Tibial nerve (tissue), 4 donors: Measurements from ENCODE around the gene SHLD1. TPM values are rescaled to one million over a fixed set of nuclear protein-coding genes. Genes with fewer than 3 reads are reported as not detected.

Source experiments
- DNase-seq, 2 donors: peaks; one replicate each; pipeline ENCODE4 v3.0.0-alpha.2; 2019; ENCODE audit warnings: low spot score in 2 of 2
- H3K27ac ChIP-seq, 4 donors: fragments of 200-600 bp; sonication (generic) in 3 of 4; one replicate each; pipeline ENCODE4 v1.5.1; 2017 to 2019; ENCODE audit warnings: mild to moderate bottlenecking in 1 of 4
- H3K27me3 ChIP-seq, 2 donors: fragments of 200-600 bp; sonication (generic) in 1 of 2; one replicate each; pipeline versions ENCODE4 v1.5.1 to v1.6.0; 2017 to 2019
- H3K36me3 ChIP-seq, 3 donors: fragments of 200-600 bp; sonication (generic); one replicate each; pipeline ENCODE4 v1.5.1; 2018 to 2019
- H3K4me1 ChIP-seq, 4 donors: fragments of 200-600 bp; sonication (generic) in 3 of 4; one replicate each; pipeline ENCODE4 v1.5.1; 2017 to 2019
- H3K4me3 ChIP-seq, 4 donors: fragments of 200-600 bp; sonication (generic) in 3 of 4; one replicate each; pipeline ENCODE4 v1.5.1; 2017 to 2019; ENCODE audit warnings: mild to moderate bottlenecking in 1 of 4, moderate library complexity in 1 of 4
- H3K9me3 ChIP-seq, 4 donors: fragments of 200-600 bp; sonication (generic) in 3 of 4; one replicate each; pipeline ENCODE4 v1.5.1; 2017 to 2019
- CTCF ChIP-seq, 5 experiments: fragments of 200-600 bp in 3 of 5; fragments of 450-650 bp in 2 of 5; sonication (generic) in 3 of 5; IDR thresholded peaks; one replicate each; pipeline ENCODE4 v1.5.1; 2016 to 2019; ENCODE audit warnings: antibody characterized with exemption in 5 of 5, mild to moderate bottlenecking in 3 of 5, moderate library complexity in 2 of 5
- EP300 ChIP-seq, 2 donors: sonication (generic); formaldehyde crosslinking; IDR thresholded peaks; one replicate each; pipeline ENCODE4 v1.6.1; 2017; ENCODE audit warnings: antibody characterized with exemption in 2 of 2, mild to moderate bottlenecking in 1 of 2
- POLR2A ChIP-seq, 2 donors: fragments of 450-650 bp; IDR thresholded peaks; one replicate each; pipeline ENCODE4 v1.6.1; 2017; ENCODE audit warnings: antibody characterized with exemption in 2 of 2, mild to moderate bottlenecking in 2 of 2, moderate library complexity in 2 of 2
- WGBS, 2 donors: methylation state at CpG; one replicate each; pipeline ENCODE4 v1.1.5; 2018; 5-methylcytosine and 5-hydroxymethylcytosine counted together
- total RNA-seq, 4 donors: library from RNA; depleted of rRNA; stranded (reverse); fragments of >200 nt; gene quantifications; one replicate each; pipeline ENCODE4 v1.1.0, GENCODE V29; 2016

The SHLD1 gene
- total RNA-seq, 4 donors from 2014 or later: 2.9 to 5.9 (median 4.0) TPM

DNA sequence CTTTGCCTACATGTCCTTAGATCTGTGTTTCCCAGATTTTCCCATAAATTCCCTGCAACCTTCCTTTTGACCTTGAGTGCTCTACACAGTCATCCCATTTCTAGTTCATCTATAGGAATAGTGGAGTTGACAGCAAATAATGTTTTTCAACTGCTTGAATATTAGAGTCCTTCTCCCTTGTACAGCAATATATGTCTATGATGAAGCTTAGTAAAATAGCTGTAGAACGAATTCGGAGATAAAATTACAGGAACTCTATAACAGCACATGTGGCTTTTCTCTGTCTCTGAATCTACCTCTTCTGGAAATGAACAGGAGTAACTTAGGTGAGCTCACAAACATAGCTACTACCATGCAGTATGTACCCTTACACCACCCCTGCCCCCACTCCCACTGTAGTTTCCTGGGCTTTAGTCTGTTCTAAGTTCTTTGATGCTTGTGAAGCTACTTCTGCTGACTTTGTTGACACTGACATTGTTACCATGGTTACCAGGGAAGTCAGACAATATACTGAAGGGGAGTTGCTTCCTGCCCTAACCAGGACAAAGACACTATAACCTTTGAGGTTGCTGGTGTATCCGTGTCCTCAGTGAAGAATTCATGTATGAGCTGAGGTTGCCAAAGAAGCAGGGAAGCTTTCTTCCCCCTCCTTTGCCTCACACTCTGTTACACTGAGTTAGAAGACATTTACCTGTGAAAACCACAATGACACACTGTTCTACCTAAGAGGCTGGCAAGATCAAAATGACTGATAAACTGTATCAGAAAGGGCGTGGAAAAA, 35.8 kb upstream of the SHLD1 start:
- Histone ChIP-seq H3K4me3 (no peak overlapping the region), H3K27me3 (no peaks in the 10 kb centered on the region), H3K4me1 (no peaks in the 10 kb centered on the region), H3K27ac (no peak overlapping the region), H3K9me3 (peaks cover 0 to 12% (median 0%) of the 10 kb centered on the region in 4 donors), H3K36me3 (no peaks in the 10 kb centered on the region)
- TF ChIP-seq EP300 (IDR thresholded peaks at IDR 0.05) (no peak), CTCF (IDR thresholded peaks at IDR 0.05) (no peak), POLR2A (IDR thresholded peaks at IDR 0.05) (no peak)
- no peak for DNase-seq
- WGBS, 2 donors: 69 to 72% methylated on average over 4 of the region's 4 CpGs

DNA sequence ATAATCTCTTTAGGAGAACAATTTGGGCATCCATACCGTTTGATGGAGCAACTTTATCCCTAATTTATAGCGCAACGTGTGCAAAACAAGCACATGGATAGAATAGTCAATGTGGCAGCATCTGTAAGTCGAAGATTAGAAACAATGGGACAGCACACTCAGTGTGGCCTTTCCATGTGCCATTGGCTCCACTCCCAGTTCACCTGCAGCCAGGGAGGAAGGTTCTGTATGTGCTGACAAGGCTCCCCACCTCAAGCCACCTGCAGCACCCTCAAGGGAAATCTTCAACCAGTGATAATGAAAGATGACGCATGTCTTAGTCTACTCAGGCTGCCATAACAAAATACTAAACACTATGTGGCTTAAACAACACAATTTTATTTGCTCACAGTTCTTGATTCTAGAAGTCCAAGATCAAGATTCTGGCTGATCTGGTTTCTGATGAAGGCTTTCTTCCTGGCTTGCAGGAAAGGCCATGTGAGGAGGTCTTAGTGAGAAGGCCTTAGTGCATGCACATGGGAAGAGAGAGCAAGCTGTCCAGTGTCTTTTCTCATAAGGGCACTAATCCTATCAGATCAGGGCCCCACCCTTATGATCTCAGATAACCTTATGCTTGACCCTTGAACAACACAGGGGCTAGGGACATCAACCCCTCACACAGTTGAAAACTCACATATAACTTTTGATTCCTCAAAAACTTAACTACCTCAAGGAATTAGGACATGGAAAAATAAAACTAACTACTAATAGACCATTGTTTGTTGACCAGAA, 34.9 kb upstream of the SHLD1 start:
- 87 to 94% methylated on average over 5 of the region's 5 CpGs for WGBS, 2 donors
- TF ChIP-seq EP300 (IDR thresholded peaks at IDR 0.05) (no peak), POLR2A (IDR thresholded peaks at IDR 0.05) (no peak), CTCF (IDR thresholded peaks at IDR 0.05) (no peak)
- DNase-seq: no peak
- no peaks in the 10 kb centered on the region for H3K36me3 ChIP-seq
- H3K4me3 ChIP-seq: no peak overlapping the region
- peaks cover 0 to 12% (median 0%) of the 10 kb centered on the region in 4 donors for H3K9me3 ChIP-seq
- no peaks in the 10 kb centered on the region for H3K4me1 ChIP-seq
- no peaks in the 10 kb centered on the region for H3K27me3 ChIP-seq
- H3K27ac ChIP-seq: no peak overlapping the region

DNA sequence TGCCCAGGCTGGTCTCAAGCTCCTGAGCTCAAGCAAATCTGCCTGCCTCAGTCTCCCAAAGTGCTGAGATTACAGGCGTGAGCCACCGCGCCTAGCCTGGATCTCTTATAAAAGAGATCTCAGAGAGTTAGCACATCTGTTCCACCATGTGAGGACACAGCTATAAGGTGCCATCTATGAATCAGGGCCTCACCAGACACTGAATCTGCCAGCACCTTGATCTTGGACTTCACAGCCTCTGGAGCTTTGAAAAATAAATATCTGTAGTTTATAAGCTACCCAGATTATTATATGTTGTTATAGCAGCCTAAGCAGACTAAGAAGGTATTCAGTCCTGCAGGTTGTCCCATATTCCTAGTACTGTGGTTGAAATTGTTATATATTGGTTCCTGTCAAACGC, 33.2 kb upstream of the SHLD1 start:
- H3K4me3 ChIP-seq: no peak overlapping the region
- H3K27ac ChIP-seq: no peak overlapping the region
- no peak for DNase-seq
- H3K36me3 ChIP-seq: no peaks in the 10 kb centered on the region
- H3K4me1 ChIP-seq: no peaks in the 10 kb centered on the region
- H3K27me3 ChIP-seq: no peaks in the 10 kb centered on the region
- WGBS, 2 donors: 91 to 97% methylated on average over 4 of the region's 4 CpGs
- TF ChIP-seq CTCF (IDR thresholded peaks at IDR 0.05) (no peak), EP300 (IDR thresholded peaks at IDR 0.05) (no peak), POLR2A (IDR thresholded peaks at IDR 0.05) (no peak)
- H3K9me3 ChIP-seq: peaks cover 0 to 12% (median 0%) of the 10 kb centered on the region in 4 donors

DNA sequence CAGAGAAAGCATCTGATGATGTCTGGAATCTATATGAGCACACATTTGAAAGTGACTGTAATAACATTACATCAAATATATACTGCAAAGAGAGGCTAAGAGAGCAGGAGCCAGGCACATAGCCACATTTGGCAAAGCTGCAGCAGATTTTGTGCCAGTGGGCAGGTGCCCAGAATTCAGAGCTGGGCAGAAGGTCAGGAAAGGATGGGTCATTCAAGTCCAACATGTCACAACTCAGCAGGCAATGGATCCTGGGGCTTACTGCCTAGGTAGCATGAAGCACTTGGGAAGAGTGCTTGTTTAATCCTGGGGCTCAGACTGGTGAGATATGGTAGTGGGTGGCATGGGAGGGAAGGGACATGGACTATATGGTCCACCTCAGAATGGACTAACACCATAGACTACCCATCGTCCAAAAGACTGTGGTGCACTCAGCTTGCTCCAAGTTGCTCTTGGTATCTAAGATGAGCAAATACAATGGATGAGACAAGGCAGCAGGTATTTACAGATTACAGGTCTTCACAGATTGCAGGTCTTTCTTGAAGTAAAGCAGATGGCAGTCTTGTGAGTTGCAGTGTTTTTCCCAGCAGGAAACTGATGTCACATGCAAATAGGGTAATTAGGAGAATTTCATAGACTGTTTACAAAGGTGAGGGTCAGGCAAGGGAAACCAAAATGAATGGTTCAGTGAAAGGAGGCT, 31.2 kb upstream of the SHLD1 start:
- no peak for DNase-seq
- Histone ChIP-seq H3K9me3 (peaks cover 0 to 12% (median 0%) of the 10 kb centered on the region in 4 donors), H3K27me3 (no peaks in the 10 kb centered on the region), H3K36me3 (no peaks in the 10 kb centered on the region), H3K4me1 (no peaks in the 10 kb centered on the region), H3K4me3 (no peak overlapping the region), H3K27ac (no peak overlapping the region)
- 89 to 100% methylated on average over 1 of the region's 1 CpG for WGBS, 2 donors
- no peak for TF ChIP-seq POLR2A (IDR thresholded peaks at IDR 0.05)
- no peak for TF ChIP-seq EP300 (IDR thresholded peaks at IDR 0.05)
- TF ChIP-seq CTCF (IDR thresholded peaks at IDR 0.05): no peak
